Brain microvascular endothelial cell (primary cell): ENCODE measurements around the gene SMC3.

Source experiments
- DNase-seq: peaks from one replicate; pipeline ENCODE4 v3.0.0-alpha.2; 2020
- H3K27ac ChIP-seq: fragments of 250-450 bp; sonication (Bioruptor Pico); 2 replicates; pipeline ENCODE4 v1.5.1; 2020; ENCODE audit warnings: mild to moderate bottlenecking, moderate library complexity
- H3K27me3 ChIP-seq: fragments of 250-450 bp; sonication (Bioruptor Pico); replicated peaks from 2 replicates; pipeline ENCODE4 v1.5.1; 2020; ENCODE audit warnings: mild to moderate bottlenecking
- H3K36me3 ChIP-seq: fragments of 250-450 bp; sonication (Bioruptor Pico); replicated peaks from 2 replicates; pipeline ENCODE4 v1.5.1; 2020; ENCODE audit warnings: mild to moderate bottlenecking
- H3K4me3 ChIP-seq: 2 replicates; pipeline ENCODE4 v1.5.1; 2011; ENCODE audit warnings: low read depth, mild to moderate bottlenecking, control low read depth, low read length, moderate library complexity
- CTCF ChIP-seq: IDR thresholded peaks from 2 replicates; pipeline ENCODE4 v1.5.1; 2011; ENCODE audit warnings: low read depth, mild to moderate bottlenecking, moderate library complexity, low read length, control low read depth, inconsistent platforms; ENCODE audit errors: missing control alignments
- in situ Hi-C: cut with HindIII; loops from 2 replicates; pipeline ENCODE4 v1.10.0; 2017; ENCODE audit warnings: low sequenced_read_pairs, low pct_ligation_motif_present

The SMC3 gene

GRCh38 chr10:110631934-110632333, 64.4 kb downstream of the SMC3 start:
- Histone ChIP-seq H3K36me3 (no peaks in the 10 kb centered on the region), H3K27ac (no peak overlapping the region), H3K4me3 (no peak overlapping the region), H3K27me3 (no peaks in the 10 kb centered on the region)
- in situ Hi-C loops, result no loop called here
- no peak for TF ChIP-seq CTCF
- no peak for DNase-seq

- DNase-seq, result no peak
- Histone ChIP-seq H3K36me3 (no peaks in the 10 kb centered on the region), H3K27ac (no peak overlapping the region), H3K27me3 (no peaks in the 10 kb centered on the region), H3K4me3 (no peak overlapping the region)
- in situ Hi-C loops, result no loop called here
- TF ChIP-seq CTCF, result no peak
Observed at GRCh38 chr10:110632591-110633215, 65.2 kb downstream of the SMC3 start.

- no peak overlapping the region for H3K4me3 ChIP-seq
- in situ Hi-C loops, result no loop called here
- TF ChIP-seq CTCF, result no peak
- H3K27ac ChIP-seq, result no peak overlapping the region
- H3K27me3 ChIP-seq, result no peaks in the 10 kb centered on the region
- no peak for DNase-seq
- H3K36me3 ChIP-seq, result no peaks in the 10 kb centered on the region
Observed at GRCh38 chr10:110634527-110635209, 67.2 kb downstream of the SMC3 start.

GRCh38 chr10:110636572-110636931, 69.1 kb downstream of the SMC3 start:
- Histone ChIP-seq H3K27me3 (no peaks in the 10 kb centered on the region), H3K4me3 (no peak overlapping the region), H3K36me3 (no peaks in the 10 kb centered on the region), H3K27ac (peak overlapping the region; percentile 70)
- in situ Hi-C loops, result no loop called here
- TF ChIP-seq CTCF, result no peak
- no peak for DNase-seq

GRCh38 chr10:110636932-110637557, 69.5 kb downstream of the SMC3 start:
- peak; percentile 39 for DNase-seq
- no peaks in the 10 kb centered on the region for H3K27me3 ChIP-seq
- H3K27ac ChIP-seq, result peak overlapping the region; percentile 70
- in situ Hi-C loops, result no loop called here
- no peaks in the 10 kb centered on the region for H3K36me3 ChIP-seq
- no peak for TF ChIP-seq CTCF
- H3K4me3 ChIP-seq, result no peak overlapping the region
